HG03025 (cell line): Measurements from ENCODE around the gene TOR1AIP2.
A peak's percentile ranks its signal among the peaks of the same experiment; 100 is the strongest.

Source experiments
- ATAC-seq: cut with Tn5 transposase; IDR thresholded peaks from one replicate; pipeline ENCODE4 v1.9.1; 2021; ENCODE audit warnings: mild to moderate bottlenecking, moderate library complexity; ENCODE audit not compliant: unreplicated experiment, low FRiP score

TOR1AIP2 gene

GRCh38 chr1:179826626-179827280 is 50.9 kb downstream of the TOR1AIP2 start:
- ATAC-seq = no peak

GRCh38 chr1:179825798-179826460 is 51.7 kb downstream of the TOR1AIP2 start:
- ATAC-seq = no peak

GRCh38 chr1:179825206-179825605 is 52.4 kb downstream of the TOR1AIP2 start:
- ATAC-seq = no peak

GRCh38 chr1:179824265-179824664 is 53.3 kb downstream of the TOR1AIP2 start:
- no peak for ATAC-seq

GRCh38 chr1:179823693-179824092 is 53.9 kb downstream of the TOR1AIP2 start:
- ATAC-seq = no peak

GRCh38 chr1:179822065-179822464 is 55.5 kb downstream of the TOR1AIP2 start:
- ATAC-seq = no peak

GRCh38 chr1:179821524-179821923 is 56.1 kb downstream of the TOR1AIP2 start:
- no peak for ATAC-seq

GRCh38 chr1:179820226-179820970 is 57.2 kb downstream of the TOR1AIP2 start:
- no peak for ATAC-seq

- no peak for ATAC-seq
Observed at GRCh38 chr1:179818743-179819173, 58.8 kb downstream of the TOR1AIP2 start.

GRCh38 chr1:179818260-179818659 is 59.3 kb downstream of the TOR1AIP2 start:
- no peak for ATAC-seq

- no peak for ATAC-seq
Observed at GRCh38 chr1:179817789-179818188, 59.8 kb downstream of the TOR1AIP2 start.

- ATAC-seq = no peak
Observed at GRCh38 chr1:179817056-179817455, 60.5 kb downstream of the TOR1AIP2 start.

- ATAC-seq = no peak
Observed at GRCh38 chr1:179816196-179816960, 61.2 kb downstream of the TOR1AIP2 start.

GRCh38 chr1:179815641-179816040 is 62.0 kb downstream of the TOR1AIP2 start:
- ATAC-seq = no peak

- ATAC-seq = peak; percentile 29
Observed at GRCh38 chr1:179814546-179814838, 63.1 kb downstream of the TOR1AIP2 start.

- no peak for ATAC-seq
Observed at GRCh38 chr1:179813626-179814545, 63.7 kb downstream of the TOR1AIP2 start.

GRCh38 chr1:179812501-179813292 is 64.9 kb downstream of the TOR1AIP2 start:
- ATAC-seq = no peak

GRCh38 chr1:179810367-179810715 is 67.3 kb downstream of the TOR1AIP2 start:
- no peak for ATAC-seq
